KBM-7 (cell line): Measurements from ENCODE around the gene KRTAP10-4.
A peak's percentile ranks its signal among the peaks of the same experiment; 100 is the strongest.
"Not testable (repeated sequence)": the region's sequence is repeated elsewhere in the genome, so short reads cannot be mapped to it uniquely, and the experiment has no call there.

Source experiments
- DNase-seq: peaks from one replicate; pipeline ENCODE4 v3.0.0-alpha.2; 2015
- in situ Hi-C: fragments of 300-500 bp; cut with MboI; formaldehyde crosslinking; loops from 2 replicates; pipeline ENCODE4 v1.14.3; 2020; ENCODE audit warnings: low sequenced_read_pairs, low pct_unique_long_range_greater_than_20kb, mixed read lengths

The KRTAP10-4 gene

GRCh38 chr21:44590311-44590721 lies 16.8 kb downstream of the KRTAP10-4 start:
- no peak for DNase-seq
- in situ Hi-C loops, result no loop called here

GRCh38 chr21:44590897-44591800 lies 17.6 kb downstream of the KRTAP10-4 start:
- DNase-seq, in situ Hi-C loops: not testable (repeated sequence)

GRCh38 chr21:44591801-44592130 lies 18.2 kb downstream of the KRTAP10-4 start:
- in situ Hi-C loops, DNase-seq: not testable (repeated sequence)

- in situ Hi-C loops, result no loop called here
- DNase-seq, result no peak
Observed at GRCh38 chr21:44592446-44593311, 19.1 kb downstream of the KRTAP10-4 start, which contains the start of gene KRTAP10-6. TSS of gene KRTAP10-6 (minus strand) at chr21:44592505. CDS start at chr21:44592484, 21 bp downstream.

- DNase-seq, result peak; percentile 61
- in situ Hi-C loops, result no loop called here
Observed at GRCh38 chr21:44593598-44594405, 20.3 kb downstream of the KRTAP10-4 start.

GRCh38 chr21:44594406-44594916 lies 20.9 kb downstream of the KRTAP10-4 start:
- no peak for DNase-seq

GRCh38 chr21:44595524-44595923 lies 22.0 kb downstream of the KRTAP10-4 start:
- DNase-seq, result no peak
- in situ Hi-C loops, result no loop called here

More at GRCh38 chr21:44594406-44594916, 20.9 kb downstream of the KRTAP10-4 start:
- in situ Hi-C loops, result no loop called here

- no peak for DNase-seq
- in situ Hi-C loops, result no loop called here
Observed at GRCh38 chr21:44596068-44596725, 22.7 kb downstream of the KRTAP10-4 start.

- in situ Hi-C loops, result no loop called here
- DNase-seq, result peak; percentile 26
Observed at GRCh38 chr21:44598061-44598460, 24.5 kb downstream of the KRTAP10-4 start.

- no peak for DNase-seq
- in situ Hi-C loops, result no loop called here
Observed at GRCh38 chr21:44599264-44600029, 25.9 kb downstream of the KRTAP10-4 start.

GRCh38 chr21:44600118-44600978 lies 26.8 kb downstream of the KRTAP10-4 start, which contains the start of gene KRTAP10-7:
TSS of gene KRTAP10-7 (plus strand) at chr21:44600597. CDS start at chr21:44600622, 25 bp downstream.
- DNase-seq, in situ Hi-C loops: not testable (repeated sequence)

- in situ Hi-C loops, DNase-seq: not testable (repeated sequence)
Observed at GRCh38 chr21:44601091-44601490, 27.6 kb downstream of the KRTAP10-4 start.

GRCh38 chr21:44601596-44602462 lies 28.3 kb downstream of the KRTAP10-4 start:
- no peak for DNase-seq
- in situ Hi-C loops, result no loop called here

GRCh38 chr21:44602463-44602850 lies 28.9 kb downstream of the KRTAP10-4 start:
- in situ Hi-C loops, result no loop called here
- no peak for DNase-seq

- no peak for DNase-seq
- in situ Hi-C loops, result no loop called here
Observed at GRCh38 chr21:44603109-44603875, 29.8 kb downstream of the KRTAP10-4 start.
